ENCODE measurements around the gene NTN4.

NTN4 gene

GRCh38 chr12:95648990-95649791 lies 141.4 kb downstream of the NTN4 start:
- Mint-ChIP-seq H3K4me1 (ENCODE audit: low read depth) (no peaks in the 10 kb centered on the region), H3K27me3 (peaks cover 5% of the 10 kb centered on the region), H3K4me3 (no peak overlapping the region), H3K27ac (no peak overlapping the region), H3K9me3 (ENCODE audit: low read depth) (no peaks in the 10 kb centered on the region), H3K36me3 (no peaks in the 10 kb centered on the region)

DNA sequence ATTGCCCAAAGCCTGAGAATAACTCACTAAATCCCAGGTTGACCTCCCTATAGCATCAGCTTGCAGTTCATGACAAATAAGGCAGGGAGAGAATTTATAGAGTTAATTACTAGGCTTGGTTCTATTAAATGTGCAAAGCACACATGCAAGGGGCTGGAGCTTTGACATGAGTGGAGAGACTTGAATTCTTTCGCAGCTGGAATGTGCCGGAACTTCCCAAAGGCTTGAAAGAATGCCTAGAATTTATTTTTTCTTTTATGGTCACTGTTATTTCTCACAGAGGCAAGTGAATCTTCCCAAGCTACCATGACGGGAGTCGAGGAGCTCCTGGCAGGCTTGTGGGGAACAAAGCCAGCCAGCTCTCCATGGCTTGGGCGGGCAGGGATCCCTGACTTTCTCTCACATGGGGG lies 143.8 kb downstream of the NTN4 start:
- no peaks in the 10 kb centered on the region for H3K36me3 Mint-ChIP-seq
- no peak overlapping the region for H3K4me3 Mint-ChIP-seq
- no peaks in the 10 kb centered on the region for H3K9me3 Mint-ChIP-seq (ENCODE audit: low read depth)
- H3K27me3 Mint-ChIP-seq, result peaks cover 6% of the 10 kb centered on the region
- no peaks in the 10 kb centered on the region for H3K4me1 Mint-ChIP-seq (ENCODE audit: low read depth)
- no peak overlapping the region for H3K27ac Mint-ChIP-seq

GRCh38 chr12:95643256-95643655 lies 147.3 kb downstream of the NTN4 start:
- Mint-ChIP-seq H3K27me3 (peaks cover 5% of the 10 kb centered on the region), H3K36me3 (no peaks in the 10 kb centered on the region), H3K4me1 (ENCODE audit: low read depth) (no peaks in the 10 kb centered on the region), H3K27ac (no peak overlapping the region), H3K4me3 (no peak overlapping the region), H3K9me3 (ENCODE audit: low read depth) (no peaks in the 10 kb centered on the region)

GRCh38 chr12:95642583-95642982 lies 148.0 kb downstream of the NTN4 start:
- H3K36me3 Mint-ChIP-seq, result no peaks in the 10 kb centered on the region
- no peak overlapping the region for H3K27ac Mint-ChIP-seq
- no peak overlapping the region for H3K4me3 Mint-ChIP-seq
- peaks cover 5% of the 10 kb centered on the region for H3K27me3 Mint-ChIP-seq
- no peaks in the 10 kb centered on the region for H3K4me1 Mint-ChIP-seq (ENCODE audit: low read depth)
- no peaks in the 10 kb centered on the region for H3K9me3 Mint-ChIP-seq (ENCODE audit: low read depth)

- Mint-ChIP-seq H3K4me3 (no peak overlapping the region), H3K27me3 (peaks cover 3% of the 10 kb centered on the region), H3K4me1 (ENCODE audit: low read depth) (no peaks in the 10 kb centered on the region), H3K27ac (no peak overlapping the region), H3K36me3 (peaks cover 3% of the 10 kb centered on the region), H3K9me3 (ENCODE audit: low read depth) (peaks cover 4% of the 10 kb centered on the region)
Observed at GRCh38 chr12:95641299-95641952, 149.1 kb downstream of the NTN4 start.

- Mint-ChIP-seq H3K36me3 (peaks cover 3% of the 10 kb centered on the region), H3K27ac (no peak overlapping the region)
Observed at GRCh38 chr12:95640516-95640915, 150.0 kb downstream of the NTN4 start.

GRCh38 chr12:95637471-95638155 lies 153.0 kb downstream of the NTN4 start:
- peaks cover 2% of the 10 kb centered on the region for H3K27me3 Mint-ChIP-seq
- peaks cover 3% of the 10 kb centered on the region for H3K36me3 Mint-ChIP-seq
- no peaks in the 10 kb centered on the region for H3K4me1 Mint-ChIP-seq (ENCODE audit: low read depth)
- no peak overlapping the region for H3K4me3 Mint-ChIP-seq
- no peak overlapping the region for H3K27ac Mint-ChIP-seq
- peaks cover 6% of the 10 kb centered on the region for H3K9me3 Mint-ChIP-seq (ENCODE audit: low read depth)

More at GRCh38 chr12:95640516-95640915, 150.0 kb downstream of the NTN4 start:
- H3K27me3 Mint-ChIP-seq, result peaks cover 2% of the 10 kb centered on the region
- H3K4me3 Mint-ChIP-seq, result no peak overlapping the region
- H3K4me1 Mint-ChIP-seq (ENCODE audit: low read depth), result no peaks in the 10 kb centered on the region
- peaks cover 6% of the 10 kb centered on the region for H3K9me3 Mint-ChIP-seq (ENCODE audit: low read depth)

- Mint-ChIP-seq H3K27me3 (no peaks in the 10 kb centered on the region), H3K4me3 (no peak overlapping the region), H3K4me1 (ENCODE audit: low read depth) (no peaks in the 10 kb centered on the region), H3K9me3 (ENCODE audit: low read depth) (peaks cover 6% of the 10 kb centered on the region), H3K27ac (no peak overlapping the region), H3K36me3 (peaks cover 3% of the 10 kb centered on the region)
Observed at GRCh38 chr12:95637010-95637409, 153.6 kb downstream of the NTN4 start.

GRCh38 chr12:95634622-95635621 lies 155.6 kb downstream of the NTN4 start:
- no peak overlapping the region for H3K27ac Mint-ChIP-seq
- no peaks in the 10 kb centered on the region for H3K27me3 Mint-ChIP-seq

DNA sequence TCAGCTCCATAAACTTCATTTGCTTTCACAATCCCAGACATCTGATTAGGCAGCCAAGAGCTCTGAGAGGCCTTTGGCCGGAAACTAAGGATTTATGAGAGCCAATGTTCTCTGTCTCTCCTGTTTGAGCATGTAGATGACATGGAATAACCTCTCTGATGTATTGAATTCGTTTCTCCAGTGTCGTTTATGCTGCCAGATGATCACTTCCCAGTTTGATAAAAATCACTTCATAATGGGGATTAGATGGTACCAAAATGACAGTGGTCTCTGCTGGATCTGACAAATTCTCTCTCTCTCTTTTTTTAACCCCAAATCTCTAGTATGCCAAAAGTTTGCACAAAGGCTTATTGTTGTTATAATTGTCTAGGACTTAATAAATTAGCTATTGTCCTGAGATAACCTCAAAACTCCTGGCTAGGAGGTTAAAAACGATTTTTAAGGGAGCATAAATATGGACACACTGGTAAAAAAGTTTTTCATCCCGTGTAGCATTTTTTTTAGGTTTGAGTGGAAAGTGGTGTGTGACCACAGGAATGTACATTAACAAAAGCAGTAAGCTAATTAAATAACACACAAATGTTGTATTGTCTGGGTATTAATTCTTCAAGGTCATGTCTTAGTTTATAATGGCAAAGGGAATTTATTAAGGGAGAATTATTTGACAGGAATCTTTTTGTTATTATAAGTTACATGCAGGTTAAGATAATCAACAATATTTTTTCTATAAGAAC lies 156.7 kb downstream of the NTN4 start:
- no peaks in the 10 kb centered on the region for H3K4me1 Mint-ChIP-seq (ENCODE audit: low read depth)
- H3K27ac Mint-ChIP-seq, result no peak overlapping the region
- no peaks in the 10 kb centered on the region for H3K27me3 Mint-ChIP-seq
- H3K36me3 Mint-ChIP-seq, result peaks cover 3% of the 10 kb centered on the region
- no peak overlapping the region for H3K4me3 Mint-ChIP-seq
- H3K9me3 Mint-ChIP-seq (ENCODE audit: low read depth), result peaks cover 6% of the 10 kb centered on the region

More at GRCh38 chr12:95634622-95635621, 155.6 kb downstream of the NTN4 start:
- Mint-ChIP-seq H3K4me3 (no peak overlapping the region), H3K36me3 (peaks cover 3% of the 10 kb centered on the region), H3K9me3 (ENCODE audit: low read depth) (peaks cover 6% of the 10 kb centered on the region), H3K4me1 (ENCODE audit: low read depth) (no peaks in the 10 kb centered on the region)

DNA sequence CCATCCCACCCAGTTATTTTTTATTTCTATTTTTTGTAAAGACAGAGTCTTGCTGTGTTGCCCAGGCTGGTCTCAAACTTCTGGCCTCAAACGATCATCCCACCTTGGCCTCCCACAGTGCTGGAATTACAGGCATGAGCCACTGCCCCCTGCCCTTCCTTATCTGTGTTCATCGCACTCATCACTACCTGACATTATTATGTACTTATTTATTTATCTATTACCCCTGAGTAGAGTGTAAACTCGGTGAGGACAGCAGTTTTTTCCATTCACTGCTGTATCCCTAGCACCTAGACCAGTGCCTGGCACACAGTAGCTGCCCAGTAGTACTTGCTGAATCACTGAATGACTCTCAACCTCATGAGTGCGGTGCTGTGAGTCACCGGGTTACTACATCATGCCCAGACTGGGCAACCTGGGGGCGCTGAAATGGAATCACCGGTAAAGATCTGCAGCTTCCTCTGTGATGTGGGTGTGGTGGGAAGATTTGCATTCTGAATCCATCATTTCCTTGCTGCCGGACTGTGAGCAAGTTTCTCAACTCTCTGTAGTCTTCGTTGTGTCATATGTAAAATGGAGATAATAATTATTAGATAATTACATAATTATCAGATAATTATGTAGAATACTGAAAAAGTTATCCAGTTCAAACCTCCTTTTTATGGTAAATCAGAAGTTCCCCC lies 157.4 kb downstream of the NTN4 start:
- H3K27ac Mint-ChIP-seq, result no peak overlapping the region
- no peak overlapping the region for H3K4me3 Mint-ChIP-seq
- H3K36me3 Mint-ChIP-seq, result peaks cover 3% of the 10 kb centered on the region
- H3K4me1 Mint-ChIP-seq (ENCODE audit: low read depth), result no peaks in the 10 kb centered on the region
- peaks cover 6% of the 10 kb centered on the region for H3K9me3 Mint-ChIP-seq (ENCODE audit: low read depth)
- H3K27me3 Mint-ChIP-seq, result no peaks in the 10 kb centered on the region

DNA sequence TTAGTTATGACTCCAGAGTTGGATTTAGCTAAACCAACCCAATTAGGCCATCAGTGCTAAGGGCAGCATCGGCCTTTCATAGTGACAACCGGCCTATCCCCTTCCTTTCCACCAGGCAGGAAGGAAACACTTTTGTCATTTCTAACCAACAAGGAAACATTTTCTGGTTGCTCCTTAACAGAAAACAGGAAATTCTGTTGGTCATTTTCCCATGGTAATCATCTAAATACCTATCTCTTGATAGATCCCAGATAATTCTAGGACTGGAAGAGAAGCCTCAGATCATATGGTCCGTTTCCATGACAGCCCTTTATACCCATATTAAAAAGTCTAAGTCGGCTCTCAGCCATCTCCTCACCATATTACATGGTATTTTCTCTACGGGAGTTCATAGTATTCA lies 160.1 kb downstream of the NTN4 start:
- no peaks in the 10 kb centered on the region for H3K9me3 Mint-ChIP-seq (ENCODE audit: low read depth)
- H3K27me3 Mint-ChIP-seq, result no peaks in the 10 kb centered on the region
- H3K36me3 Mint-ChIP-seq, result no peaks in the 10 kb centered on the region
- no peak overlapping the region for H3K27ac Mint-ChIP-seq
- no peaks in the 10 kb centered on the region for H3K4me1 Mint-ChIP-seq (ENCODE audit: low read depth)
- H3K4me3 Mint-ChIP-seq, result no peak overlapping the region

DNA sequence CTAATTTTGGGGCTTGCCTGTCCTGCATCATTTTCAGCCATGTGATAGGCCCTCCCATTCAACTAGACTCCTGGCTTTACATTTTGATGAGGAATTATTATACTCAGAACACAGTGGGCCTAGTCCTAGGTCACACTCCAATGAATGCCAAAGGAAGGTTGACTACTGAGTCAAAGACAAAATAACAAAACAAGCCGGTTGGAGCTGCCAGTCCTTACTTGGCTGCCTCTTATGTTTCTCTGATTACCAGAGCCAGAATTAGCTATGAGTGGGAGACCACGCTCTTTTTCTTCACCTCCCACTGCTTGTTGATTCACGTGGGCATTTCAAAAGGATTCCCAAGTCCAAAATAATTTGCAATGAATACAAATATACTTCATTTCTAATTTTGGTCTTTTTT lies 161.2 kb downstream of the NTN4 start:
- no peaks in the 10 kb centered on the region for H3K4me1 Mint-ChIP-seq (ENCODE audit: low read depth)
- no peaks in the 10 kb centered on the region for H3K36me3 Mint-ChIP-seq
- no peak overlapping the region for H3K27ac Mint-ChIP-seq
- H3K4me3 Mint-ChIP-seq, result no peak overlapping the region
- H3K27me3 Mint-ChIP-seq, result no peaks in the 10 kb centered on the region
- no peaks in the 10 kb centered on the region for H3K9me3 Mint-ChIP-seq (ENCODE audit: low read depth)
